GM18505 (cell line): Measurements from ENCODE around the gene AEBP2.
"Not testable (repeated sequence)": the region's sequence is repeated elsewhere in the genome, so short reads cannot be mapped to it uniquely, and the experiment has no call there.

Source experiments
- ATAC-seq: cut with Tn5 transposase; IDR thresholded peaks from one replicate; pipeline ENCODE4 v1.9.1; 2021; ENCODE audit not compliant: unreplicated experiment
- POLR2A ChIP-seq: IDR thresholded peaks from 4 replicates; pipeline ENCODE4 v1.6.1; 2011; ENCODE audit warnings: borderline replicate concordance; ENCODE audit not compliant: insufficient read depth, insufficient read length; ENCODE audit errors: extremely low read depth

AEBP2 gene

GRCh38 chr12:19410629-19411185 is 28.6 kb upstream of the AEBP2 start:
- no peak for ATAC-seq
- TF ChIP-seq POLR2A: no peak

GRCh38 chr12:19411234-19412204 is 27.8 kb upstream of the AEBP2 start:
- TF ChIP-seq POLR2A: no peak
- no peak for ATAC-seq

DNA sequence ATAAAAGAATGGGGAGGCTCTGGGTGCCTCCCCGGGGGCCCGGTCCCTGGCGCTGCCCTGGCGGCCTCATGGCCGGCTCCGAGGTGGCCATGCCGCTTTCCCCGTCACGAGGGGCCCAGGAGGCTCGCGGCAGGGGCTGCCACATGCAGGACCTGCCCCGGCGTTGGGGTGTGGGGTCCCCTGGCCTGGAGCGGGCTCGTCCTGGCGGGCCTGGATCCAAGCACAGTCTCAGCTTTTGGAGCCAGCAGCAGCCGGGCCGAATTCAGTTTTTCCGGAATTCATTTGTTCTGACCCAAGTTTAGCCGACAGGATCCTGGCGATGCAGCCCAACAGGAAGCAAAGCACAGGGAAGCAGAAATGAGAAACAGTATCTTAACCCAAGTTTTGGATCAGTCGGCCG is 26.4 kb upstream of the AEBP2 start:
- no peak for ATAC-seq
- no peak for TF ChIP-seq POLR2A

DNA sequence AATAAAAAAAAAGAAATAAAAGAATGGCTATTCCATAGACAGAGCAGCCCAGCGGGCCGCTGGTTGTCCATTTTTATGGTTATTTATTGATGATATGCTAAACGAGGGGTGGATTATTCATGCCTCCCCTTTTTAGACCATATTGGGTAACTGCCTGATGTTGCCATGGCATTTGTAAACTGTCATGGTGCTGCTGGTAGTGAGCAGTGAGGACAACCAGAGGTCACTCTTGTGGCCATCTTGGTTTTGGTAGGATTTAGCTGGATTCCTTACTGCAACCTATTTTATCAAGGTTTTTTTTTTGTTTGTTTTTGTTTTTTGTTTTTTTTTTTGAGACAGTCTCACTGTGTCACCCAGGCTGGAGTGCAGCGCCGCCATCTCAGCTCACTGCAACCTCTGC is 25.7 kb upstream of the AEBP2 start:
- ATAC-seq: not testable (repeated sequence)

DNA sequence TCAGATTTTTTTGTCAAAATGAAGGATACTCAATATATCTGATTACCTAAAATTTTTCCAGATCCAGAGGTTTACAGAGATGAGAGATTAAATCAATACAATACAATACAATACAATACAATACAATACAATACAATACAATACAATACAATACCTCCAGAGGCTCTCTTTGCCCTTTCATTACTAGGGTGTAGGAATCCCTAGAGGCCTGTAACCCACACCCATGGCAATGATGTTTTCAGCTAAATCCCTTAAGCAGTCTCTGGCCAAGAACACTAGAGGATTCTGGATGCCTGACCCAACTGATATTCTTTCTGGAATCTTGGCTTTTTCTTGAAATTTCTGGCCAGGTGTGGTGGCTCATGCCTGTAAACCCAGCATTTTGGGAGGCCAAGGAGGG is 23.7 kb upstream of the AEBP2 start:
- no peak for TF ChIP-seq POLR2A
- ATAC-seq: no peak

- no peak for TF ChIP-seq POLR2A
- no peak for ATAC-seq
Measured at GRCh38 chr12:19419086-19419485, 20.2 kb upstream of the AEBP2 start.

DNA sequence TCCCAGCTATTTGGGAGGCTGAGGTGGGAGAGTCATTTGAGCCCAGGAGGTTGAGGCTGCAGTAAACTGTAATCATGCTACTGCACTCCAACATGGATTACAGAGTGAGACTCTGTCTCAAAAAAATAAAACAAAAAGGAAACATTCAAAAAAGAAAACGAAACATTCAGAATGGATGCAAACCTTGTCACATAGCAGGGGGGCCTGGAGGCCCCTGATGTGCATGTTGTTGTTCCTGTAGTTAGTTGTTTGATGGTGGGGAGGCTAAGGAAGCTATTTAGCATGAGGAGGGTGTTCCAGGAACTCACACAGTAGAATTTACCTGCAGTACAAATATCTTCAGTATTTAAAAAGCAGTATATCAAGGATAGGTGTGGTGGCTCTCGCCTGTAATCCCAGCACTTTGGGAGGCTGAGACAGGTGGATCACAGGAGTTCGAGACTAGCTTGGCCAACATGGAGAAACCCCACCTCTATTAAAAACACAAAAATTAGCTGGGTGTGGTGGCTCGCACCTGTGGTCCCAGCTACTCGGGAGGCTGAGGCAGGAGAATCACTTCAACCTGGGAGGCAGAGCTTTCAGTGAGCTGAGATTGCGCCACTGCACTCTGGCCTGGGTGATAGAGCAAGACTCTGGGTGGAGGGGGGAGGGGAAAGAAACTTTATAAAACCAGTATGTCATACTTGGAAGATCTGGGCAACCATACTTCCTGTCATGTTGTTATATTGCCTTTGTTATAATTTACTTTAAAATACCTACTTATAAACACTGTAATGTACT is 17.6 kb upstream of the AEBP2 start:
- no peak for TF ChIP-seq POLR2A

DNA sequence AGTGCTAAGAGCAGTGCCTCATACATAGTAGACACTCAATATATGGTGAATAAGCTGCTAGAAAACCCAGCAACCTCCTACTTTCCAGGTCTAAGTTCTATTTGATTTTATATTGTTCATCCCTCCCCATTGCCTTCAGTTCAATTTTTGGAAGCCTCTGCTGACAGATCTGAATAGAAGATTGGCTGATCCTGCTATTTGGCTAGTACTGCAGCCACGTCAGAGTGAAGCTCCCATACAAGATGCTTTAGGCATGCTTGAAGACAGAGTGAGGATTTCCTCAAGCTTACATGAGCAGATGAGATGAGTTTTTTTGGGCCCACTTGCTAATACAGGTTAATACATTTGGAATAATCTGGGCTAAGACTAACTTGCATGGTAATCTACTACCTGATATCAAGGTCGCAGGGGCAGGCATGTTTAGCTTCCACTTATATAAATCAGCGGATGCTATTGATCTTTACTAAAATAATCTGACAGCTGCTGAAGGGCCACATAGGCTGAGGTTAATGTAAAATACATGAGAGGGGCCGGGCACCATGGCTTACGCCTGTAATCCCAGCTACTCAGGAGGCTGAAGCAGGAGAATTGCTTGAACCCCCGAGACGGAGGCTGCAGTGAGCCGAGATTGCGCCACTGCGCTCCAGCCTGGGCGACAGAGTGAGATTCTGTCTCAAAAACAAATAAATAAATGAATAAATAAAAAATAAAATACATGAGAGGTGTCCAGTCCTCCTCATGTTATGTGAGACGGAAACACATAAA is 15.9 kb upstream of the AEBP2 start:
- no peak for ATAC-seq
- no peak for TF ChIP-seq POLR2A

More for the DNA sequence above, 17.6 kb upstream of the AEBP2 start:
- ATAC-seq: no peak

DNA sequence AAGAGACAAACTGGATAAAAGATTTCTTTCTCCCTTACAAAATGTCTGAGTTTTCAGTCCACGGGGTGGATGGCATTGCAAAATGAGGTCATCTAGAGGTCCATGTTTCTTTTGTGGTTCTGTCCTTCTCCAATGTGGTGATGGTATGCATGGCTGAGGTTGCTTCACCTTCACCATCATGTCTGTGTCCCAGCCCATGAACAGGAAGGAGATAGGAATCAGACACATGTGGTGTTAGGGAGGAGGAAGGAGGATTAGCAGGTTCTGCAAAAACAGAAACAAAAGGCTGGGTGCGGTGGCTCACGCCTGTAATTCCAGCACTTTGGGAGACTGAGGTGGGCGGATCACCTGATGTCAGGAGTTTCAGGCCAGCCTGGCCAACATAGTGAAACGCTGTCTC is 11.0 kb upstream of the AEBP2 start:
- TF ChIP-seq POLR2A: no peak
- no peak for ATAC-seq

GRCh38 chr12:19429491-19429890 is 9.8 kb upstream of the AEBP2 start:
- not testable (repeated sequence) for ATAC-seq

DNA sequence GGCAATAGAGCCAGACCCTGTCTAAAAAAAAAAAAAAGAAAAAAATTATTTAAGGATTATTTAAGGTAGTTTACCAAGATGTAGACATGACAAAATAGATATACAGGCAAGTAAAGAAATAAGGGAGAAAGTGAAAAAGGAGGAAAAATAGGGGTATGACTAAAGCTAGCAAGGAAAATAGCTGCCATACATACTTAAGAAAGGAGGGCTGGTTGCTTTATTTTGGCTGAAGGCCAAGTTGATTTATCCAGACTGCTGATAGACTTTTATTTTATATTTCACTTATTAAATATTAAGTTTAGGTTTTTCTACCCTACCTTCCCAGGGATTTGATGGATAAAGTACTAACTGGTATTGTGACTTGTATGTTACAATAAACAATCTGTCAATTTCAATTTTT is 8.3 kb upstream of the AEBP2 start:
- ATAC-seq: no peak
- no peak for TF ChIP-seq POLR2A

GRCh38 chr12:19431407-19432308 is 7.6 kb upstream of the AEBP2 start:
- TF ChIP-seq POLR2A: no peak

More at GRCh38 chr12:19431407-19432308, 7.6 kb upstream of the AEBP2 start:
- no peak for ATAC-seq
